PC-3 (cell line): Measurements from ENCODE around the gene PTPRF. TPM values are rescaled to one million over a fixed set of nuclear protein-coding genes. Genes with fewer than 3 reads are reported as not detected.

Source experiments
- ATAC-seq: fragments of 200-7000 bp; cut with Tn5 transposase; 2 replicates; pipeline ENCODE4 v1.9.1; 2020; ENCODE audit warnings: mild to moderate bottlenecking, moderate library complexity
- BruUV-seq: library from RNA; stranded (reverse); fragments of 400-500 nt; replicated peaks from 2 replicates; lab custom pipeline; 2021; lab: Mats Ljungman, UMichigan
- CTCF ChIA-PET: fragments of 300-600 bp; sonication (Branson Sonifier 250); formaldehyde crosslinking; loops from one replicate; lab custom pipeline; 2022; ENCODE audit warnings: antibody characterized with exemption; lab: Charles Lee
- POLR2A ChIA-PET: fragments of 300-600 bp; sonication (Branson Sonifier 250); formaldehyde crosslinking; loops from one replicate; lab custom pipeline; 2022; ENCODE audit warnings: antibody characterized with exemption; ENCODE audit not compliant: unreplicated experiment; lab: Charles Lee
- DNase-seq: peaks from one replicate; pipeline ENCODE4 v3.0.0-alpha.2; 2015
- H2AFZ ChIP-seq: fragments of 300-600 bp; sonication (generic); 2 replicates; pipeline ENCODE4 v1.6.0; 2016; ENCODE audit warnings: antibody characterized with exemption, low read length
- H3F3A ChIP-seq: fragments of 300-600 bp; sonication (generic); one replicate; pipeline ENCODE4 v1.6.0; 2017; ENCODE audit warnings: antibody characterized with exemption, low read length, control low read depth, mild to moderate bottlenecking; ENCODE audit not compliant: unreplicated experiment
- H3K27ac ChIP-seq: fragments of 300-600 bp; sonication (generic); 2 replicates; pipeline ENCODE4 v1.5.1; 2016; ENCODE audit warnings: mild to moderate bottlenecking, low read length
- H3K27me3 ChIP-seq: fragments of 300-600 bp; sonication (generic); 2 replicates; pipeline ENCODE4 v1.6.1; 2016; ENCODE audit warnings: low read length, mixed read lengths
- H3K36me3 ChIP-seq: fragments of 300-600 bp; sonication (generic); 2 replicates; pipeline ENCODE4 v1.6.1; 2016; ENCODE audit warnings: low read depth, mixed run types, low read length, mixed read lengths
- H3K4me1 ChIP-seq: fragments of 300-600 bp; sonication (generic); 2 replicates; pipeline ENCODE4 v1.5.1; 2016; ENCODE audit warnings: low read length; ENCODE audit not compliant: insufficient read depth
- H3K4me2 ChIP-seq: fragments of 300-600 bp; sonication (generic); 2 replicates; pipeline ENCODE4 v1.6.0; 2016; ENCODE audit warnings: low read length
- H3K4me3 ChIP-seq: fragments of 300-600 bp; sonication (generic); 2 replicates; pipeline ENCODE4 v1.5.1; 2016; ENCODE audit warnings: mild to moderate bottlenecking, low read length, mixed read lengths
- H3K79me2 ChIP-seq: fragments of 300-600 bp; sonication (generic); 2 replicates; pipeline ENCODE4 v1.6.1; 2017; ENCODE audit warnings: low read length, mixed read lengths
- H3K9ac ChIP-seq: fragments of 300-600 bp; sonication (generic); 2 replicates; pipeline ENCODE4 v1.6.0; 2016; ENCODE audit warnings: mild to moderate bottlenecking, low read length
- H3K9me2 ChIP-seq: fragments of 300-600 bp; sonication (generic); replicated peaks from 2 replicates; pipeline ENCODE4 v1.6.1; 2016; ENCODE audit warnings: mixed run types, low read length, mixed read lengths
- H3K9me3 ChIP-seq: fragments of 300-600 bp; sonication (generic); 2 replicates; pipeline ENCODE4 v1.6.1; 2016; ENCODE audit warnings: low read length, mixed read lengths
- H4K20me1 ChIP-seq: fragments of 300-600 bp; sonication (generic); 2 replicates; pipeline ENCODE4 v1.6.1; 2016; ENCODE audit warnings: low read length, mixed read lengths
- CTCF ChIP-seq: fragments of 300-600 bp; sonication (generic); conservative IDR thresholded peaks from 2 replicates; pipeline ENCODE4 v1.5.1; 2017; ENCODE audit warnings: antibody characterized with exemption, low read depth, mild to moderate bottlenecking, low read length
- EZH2 ChIP-seq: fragments of 300-600 bp; sonication (generic); IDR thresholded peaks from one replicate; pipeline ENCODE4 v1.6.1; 2017; ENCODE audit warnings: antibody characterized with exemption, mild to moderate bottlenecking, low read length; ENCODE audit not compliant: unreplicated experiment
- EZH2phosphoT487 ChIP-seq: fragments of 300-600 bp; sonication (generic); IDR thresholded peaks from 2 replicates; pipeline ENCODE4 v1.6.1; 2018; ENCODE audit warnings: mild to moderate bottlenecking, antibody characterized with exemption, low read length, borderline replicate concordance
- intact Hi-C: fragments of 100-400 bp; cut with micrococcal nuclease; formaldehyde crosslinking; loops from 2 replicates; pipeline ENCODE4 v1.9.0; 2023
- total RNA-seq: library from RNA; depleted of rRNA; stranded (reverse); fragments of >200 nt; gene quantifications from 2 replicates; pipeline ENCODE4 v1.2.3, GENCODE V29; 2014

Gene PTPRF
- total RNA-seq, 1 experiment from 2014 or later: 67.4 TPM

GRCh38 chr1:43655953-43656352 lies 125.3 kb downstream of the PTPRF start:
- Histone ChIP-seq H3K9ac (no peak overlapping the region), H3K4me2 (no peak overlapping the region), H3K9me2 (no peaks in the 10 kb centered on the region), H3K36me3 (peaks cover 46% of the 10 kb centered on the region), H3K27me3 (no peaks in the 10 kb centered on the region), H3K9me3 (no peaks in the 10 kb centered on the region), H3K4me3 (no peak overlapping the region), H3K4me1 (peaks cover 8% of the 10 kb centered on the region), H3K79me2 (peaks cover 35% of the 10 kb centered on the region), H3K27ac (no peak overlapping the region), H3F3A (peaks cover 4% of the 10 kb centered on the region), H4K20me1 (peaks cover 7% of the 10 kb centered on the region; the same call in 1 of the 2 replicates), H2AFZ (no peak overlapping the region)
- intact Hi-C loops: no loop called here
- DNase-seq (no peak), ATAC-seq (no peak)
- CTCF ChIA-PET: no interaction called here
- no TSS peak for BruUV-seq
- TF ChIP-seq EZH2phosphoT487 (no peak), CTCF (no peak), EZH2 (no peak)
- POLR2A ChIA-PET: no interaction called here

- Histone ChIP-seq H2AFZ (no peak overlapping the region), H3K27me3 (no peaks in the 10 kb centered on the region), H3K4me2 (no peak overlapping the region), H3K9ac (no peak overlapping the region), H3F3A (no peaks in the 10 kb centered on the region), H3K4me1 (no peaks in the 10 kb centered on the region), H3K79me2 (no peaks in the 10 kb centered on the region), H3K27ac (no peak overlapping the region), H3K9me3 (no peaks in the 10 kb centered on the region), H3K9me2 (no peaks in the 10 kb centered on the region), H4K20me1 (no peaks in the 10 kb centered on the region), H3K4me3 (no peak overlapping the region), H3K36me3 (peaks cover 56% of the 10 kb centered on the region)
- ChIA-PET POLR2A (no interaction called here), CTCF (interaction anchor here (0.6 kb wide), 1 partner anchor 398 kb away, joined by 3 read pairs; no protein-coding TSS in a partner anchor)
- TF ChIP-seq EZH2 (no peak), EZH2phosphoT487 (no peak), CTCF (no peak)
- intact Hi-C loops: no loop called here
- DNase-seq (no peak), ATAC-seq (no peak)
- no TSS peak for BruUV-seq
Measured at GRCh38 chr1:43659212-43660166, 128.8 kb downstream of the PTPRF start.

- no peak overlapping the region for H3K9ac ChIP-seq
- ATAC-seq (no peak), DNase-seq (no peak)
- ChIA-PET CTCF (no interaction called here), POLR2A (no interaction called here)
- no peaks in the 10 kb centered on the region for H4K20me1 ChIP-seq
- no peaks in the 10 kb centered on the region for H3K9me2 ChIP-seq
- H3K4me2 ChIP-seq: no peak overlapping the region
- H3K79me2 ChIP-seq: no peaks in the 10 kb centered on the region
- BruUV-seq: no TSS peak
- H2AFZ ChIP-seq: no peak overlapping the region
- no peaks in the 10 kb centered on the region for H3K4me1 ChIP-seq
- H3K36me3 ChIP-seq: peaks cover 57% of the 10 kb centered on the region
- H3F3A ChIP-seq: no peaks in the 10 kb centered on the region
- intact Hi-C loops: no loop called here
- TF ChIP-seq EZH2: no peak
- TF ChIP-seq CTCF: no peak
- TF ChIP-seq EZH2phosphoT487: no peak
- no peak overlapping the region for H3K4me3 ChIP-seq
- H3K9me3 ChIP-seq: no peaks in the 10 kb centered on the region
- no peaks in the 10 kb centered on the region for H3K27me3 ChIP-seq
- H3K27ac ChIP-seq: no peak overlapping the region
Measured at GRCh38 chr1:43660355-43660754, 129.7 kb downstream of the PTPRF start.
